Activated T-helper 1 cell treated with anti-CD3 and anti-CD28 coated beads, Interleukin-12 subunit alpha, Interleukin-12 subunit beta, Interleukin-2, Interleukin-4 antibody, amounts not matched to agents 30 ng/mL and 10 ng/mL and 1 ng/mL, durations not matched to agents 14 hours and 24 hours and 36 hours (primary cell): ENCODE results near the gene ANKRD35. TPM values are rescaled to one million over a fixed set of nuclear protein-coding genes. Genes with fewer than 3 reads are reported as not detected.

Source experiments
- DNase-seq: peaks from one replicate; pipeline ENCODE4 v3.0.0; 2021; ENCODE audit warnings: low spot score
- H3K27ac Mint-ChIP-seq: one replicate; pipeline ENCODE4 v1.8.0; 2021; ENCODE audit warnings: mild to moderate bottlenecking, mixed read lengths
- H3K27me3 Mint-ChIP-seq: one replicate; pipeline ENCODE4 v1.8.0; 2022; ENCODE audit warnings: mild to moderate bottlenecking, moderate library complexity, mixed read lengths; ENCODE audit not compliant: insufficient read depth
- H3K36me3 Mint-ChIP-seq: one replicate; pipeline ENCODE4 v1.8.0; 2021; ENCODE audit warnings: low read depth, mixed read lengths
- H3K4me1 Mint-ChIP-seq: one replicate; pipeline ENCODE4 v1.8.0; 2021; ENCODE audit warnings: low read depth, mixed read lengths
- H3K4me3 Mint-ChIP-seq: one replicate; pipeline ENCODE4 v1.8.0; 2021; ENCODE audit warnings: mild to moderate bottlenecking, moderate library complexity, mixed read lengths
- H3K9me3 Mint-ChIP-seq: one replicate; pipeline ENCODE4 v1.8.0; 2021; ENCODE audit warnings: mixed read lengths
- intact Hi-C: fragments of 100-400 bp; cut with micrococcal nuclease; formaldehyde crosslinking; loops from one replicate; pipeline ENCODE4 v1.15.1; 2024
- total RNA-seq: library from RNA; stranded (reverse); gene quantifications from 2 replicates; pipeline ENCODE4 v1.2.3, GENCODE V29; 2022

ANKRD35 gene
- total RNA-seq, 1 donor from 2014 or later: 0.52 TPM

DNA sequence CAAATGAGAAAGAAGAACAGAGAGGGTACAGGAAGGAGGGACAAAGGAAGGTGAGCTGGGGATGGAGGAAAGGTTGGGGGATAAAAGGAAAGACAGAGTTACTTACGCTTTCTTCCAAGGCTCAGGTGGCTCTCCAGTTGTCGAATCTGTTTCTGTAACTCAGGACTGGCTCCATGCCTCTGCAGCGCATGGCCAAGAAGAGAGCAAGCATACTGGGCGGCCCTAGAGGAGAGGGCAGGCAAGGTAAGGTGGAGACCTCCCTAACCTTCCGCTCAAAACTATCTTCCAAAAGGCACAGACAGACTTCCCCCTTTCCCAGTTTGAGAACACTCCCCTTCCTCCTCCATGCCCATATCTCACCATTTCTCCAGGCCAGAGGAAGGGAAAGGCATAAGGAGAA is 31.9 kb upstream of the ANKRD35 start:
- no peak for DNase-seq
- peaks cover 29% of the 10 kb centered on the region for H3K36me3 Mint-ChIP-seq
- intact Hi-C loops: no loop called here
- H3K27me3 Mint-ChIP-seq: no peaks in the 10 kb centered on the region
- H3K9me3 Mint-ChIP-seq: no peaks in the 10 kb centered on the region
- peaks cover 41% of the 10 kb centered on the region for H3K4me1 Mint-ChIP-seq
- H3K27ac Mint-ChIP-seq: peak overlapping the region; percentile 91
- H3K4me3 Mint-ChIP-seq: peak overlapping the region; percentile 88

DNA sequence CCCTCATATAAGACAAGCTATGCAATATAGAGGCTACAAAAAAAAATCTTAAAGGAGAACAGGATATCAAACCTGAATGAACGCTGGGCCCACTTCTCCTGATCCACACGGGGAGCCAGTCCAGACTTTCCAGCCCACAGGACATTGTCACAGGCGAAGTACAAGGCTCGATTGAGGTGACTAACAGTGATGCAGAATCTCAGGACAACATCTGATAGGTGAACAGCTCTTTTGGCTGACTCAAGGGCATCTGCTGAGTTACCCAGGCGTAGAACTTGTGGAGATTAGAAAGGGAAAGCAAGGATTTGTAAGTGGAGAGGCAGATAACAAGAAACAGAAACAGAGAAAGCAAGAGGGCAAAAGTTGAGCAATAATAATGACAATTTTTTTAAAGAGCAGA is 31.1 kb upstream of the ANKRD35 start:
- H3K9me3 Mint-ChIP-seq: no peaks in the 10 kb centered on the region
- peaks cover 41% of the 10 kb centered on the region for H3K4me1 Mint-ChIP-seq
- peak overlapping the region; percentile 61 for H3K27ac Mint-ChIP-seq
- no peaks in the 10 kb centered on the region for H3K27me3 Mint-ChIP-seq
- peaks cover 31% of the 10 kb centered on the region for H3K36me3 Mint-ChIP-seq
- DNase-seq: no peak
- intact Hi-C loops: no loop called here
- peak overlapping the region; percentile 88 for H3K4me3 Mint-ChIP-seq

DNA sequence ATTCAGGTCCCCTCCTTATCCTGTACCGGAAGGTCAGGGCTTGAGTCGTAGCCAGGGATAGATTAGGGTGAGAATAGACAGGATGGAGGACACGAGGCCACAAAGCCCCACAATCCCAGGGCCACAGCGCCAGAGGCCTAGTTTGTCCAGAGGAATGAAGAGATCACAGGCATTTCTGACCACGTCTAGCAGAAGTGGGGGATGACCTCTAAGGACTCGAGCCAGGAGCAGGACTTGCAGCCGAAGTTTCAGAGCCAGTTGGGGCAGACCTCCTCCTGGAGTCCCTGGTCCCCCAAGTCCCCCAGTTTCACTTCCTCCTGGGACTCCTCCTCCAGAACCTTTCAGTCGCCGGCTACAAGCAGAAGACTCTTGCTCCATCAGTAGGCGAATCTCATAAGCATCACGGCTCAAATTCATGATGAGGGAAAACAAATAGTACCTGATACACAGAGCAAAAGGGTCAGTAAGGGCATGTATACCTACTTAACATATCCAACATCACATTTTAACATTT is 26.5 kb upstream of the ANKRD35 start:
- Mint-ChIP-seq H3K27ac (no peak overlapping the region), H3K4me1 (peaks cover 17% of the 10 kb centered on the region), H3K36me3 (peaks cover 30% of the 10 kb centered on the region), H3K9me3 (no peaks in the 10 kb centered on the region), H3K27me3 (no peaks in the 10 kb centered on the region), H3K4me3 (no peak overlapping the region)
- intact Hi-C loops: no loop called here
- no peak for DNase-seq

DNA sequence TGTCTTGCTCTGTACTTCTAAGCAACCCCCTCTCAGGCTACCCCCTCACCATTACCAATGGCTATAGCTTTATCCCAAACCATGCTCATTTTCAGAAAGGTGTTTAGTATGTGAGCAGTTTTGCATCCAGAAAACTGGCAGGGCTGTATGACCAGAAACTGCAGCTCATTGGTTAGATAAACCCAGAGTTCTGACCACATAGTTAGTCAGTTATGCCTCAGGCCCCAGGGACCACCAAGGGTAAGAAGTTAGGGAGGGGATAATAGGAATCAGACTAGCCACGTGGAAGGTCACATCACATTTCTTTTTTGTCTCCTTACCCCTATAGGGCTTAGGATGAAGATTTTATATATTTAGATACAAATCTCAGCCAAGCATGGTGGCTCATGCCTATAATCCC is 23.0 kb upstream of the ANKRD35 start:
- Mint-ChIP-seq H3K4me3 (no peak overlapping the region), H3K4me1 (peaks cover 5% of the 10 kb centered on the region), H3K27me3 (no peaks in the 10 kb centered on the region), H3K27ac (no peak overlapping the region), H3K36me3 (peaks cover 13% of the 10 kb centered on the region), H3K9me3 (no peaks in the 10 kb centered on the region)
- intact Hi-C loops: no loop called here
- DNase-seq: no peak

DNA sequence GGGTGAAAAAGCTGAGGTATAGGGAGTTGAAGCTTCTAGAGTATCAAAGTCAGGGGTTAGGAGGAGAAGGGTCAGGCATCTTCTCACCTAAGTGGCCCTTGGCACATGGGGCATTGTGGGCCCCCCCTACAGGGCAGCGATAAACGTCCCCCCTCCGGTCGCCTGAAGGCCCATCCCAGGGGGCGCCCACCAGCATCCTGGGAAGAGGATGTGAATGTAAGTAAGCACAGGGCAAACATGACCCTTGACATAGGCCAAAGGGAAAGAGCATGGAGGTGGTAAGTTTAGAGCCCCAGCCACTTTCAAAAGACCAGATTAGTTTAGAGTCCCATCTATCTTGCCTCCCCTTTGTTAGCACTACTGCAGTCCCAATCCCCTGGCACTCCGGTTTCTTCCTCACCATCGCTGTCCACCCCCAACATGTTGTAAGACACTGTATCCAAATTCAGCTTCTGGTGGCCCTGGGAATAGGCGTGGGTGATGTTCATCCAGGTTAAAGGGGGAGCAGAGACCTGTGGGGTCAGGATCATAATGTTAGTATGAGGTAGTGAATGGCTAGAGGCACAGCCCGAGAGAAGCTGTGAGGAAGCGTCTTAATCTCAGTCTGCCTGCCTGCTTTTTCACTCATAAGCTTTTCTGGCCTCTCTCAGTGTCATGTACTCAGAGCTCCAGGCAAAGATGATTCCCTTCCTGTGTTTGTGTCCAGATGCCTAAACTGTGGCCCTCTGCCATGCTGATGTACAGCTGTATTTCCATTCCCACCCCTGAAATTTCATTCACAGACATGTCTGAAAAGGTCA is 21.5 kb upstream of the ANKRD35 start:
- DNase-seq: no peak
- Mint-ChIP-seq H3K4me1 (peaks cover 5% of the 10 kb centered on the region), H3K27me3 (no peaks in the 10 kb centered on the region), H3K4me3 (no peak overlapping the region), H3K36me3 (peaks cover 13% of the 10 kb centered on the region), H3K9me3 (no peaks in the 10 kb centered on the region), H3K27ac (no peak overlapping the region)
- intact Hi-C loops: no loop called here

DNA sequence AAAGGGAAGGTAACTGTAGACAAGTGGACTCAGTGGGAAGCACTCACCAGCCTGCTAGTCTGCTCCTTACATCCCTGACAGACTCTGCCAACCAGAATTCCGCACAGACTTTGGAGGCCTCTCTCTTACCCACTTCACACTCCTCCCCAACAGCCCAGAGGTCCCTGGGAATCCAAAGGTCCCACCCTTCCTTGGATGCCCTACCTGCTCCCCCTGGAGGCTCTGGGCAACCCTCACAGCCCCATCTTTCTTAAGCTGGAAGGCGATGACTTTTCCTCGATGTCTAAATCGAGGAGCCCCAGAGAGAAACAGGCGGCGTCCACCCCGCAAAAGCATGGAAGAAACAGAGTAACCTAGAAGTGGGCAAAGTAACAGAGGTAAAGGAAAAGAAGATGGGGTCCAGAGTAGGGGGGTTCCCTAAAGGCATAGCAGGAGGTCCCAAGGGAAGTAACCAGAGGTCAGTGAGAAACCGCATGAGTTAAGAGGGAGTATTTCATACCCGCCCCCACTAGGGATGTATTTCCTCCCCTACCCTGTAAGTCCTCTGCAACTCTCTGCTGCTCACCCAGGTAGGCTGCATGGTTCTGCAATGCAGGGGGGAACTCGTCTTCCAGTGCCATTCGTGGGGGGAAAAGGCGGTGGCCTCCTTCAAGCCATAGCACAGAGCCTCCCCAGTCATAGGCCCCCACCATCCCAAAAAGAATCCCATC is 15.8 kb upstream of the ANKRD35 start:
- no peaks in the 10 kb centered on the region for H3K4me1 Mint-ChIP-seq
- intact Hi-C loops: no loop called here
- DNase-seq: no peak

DNA sequence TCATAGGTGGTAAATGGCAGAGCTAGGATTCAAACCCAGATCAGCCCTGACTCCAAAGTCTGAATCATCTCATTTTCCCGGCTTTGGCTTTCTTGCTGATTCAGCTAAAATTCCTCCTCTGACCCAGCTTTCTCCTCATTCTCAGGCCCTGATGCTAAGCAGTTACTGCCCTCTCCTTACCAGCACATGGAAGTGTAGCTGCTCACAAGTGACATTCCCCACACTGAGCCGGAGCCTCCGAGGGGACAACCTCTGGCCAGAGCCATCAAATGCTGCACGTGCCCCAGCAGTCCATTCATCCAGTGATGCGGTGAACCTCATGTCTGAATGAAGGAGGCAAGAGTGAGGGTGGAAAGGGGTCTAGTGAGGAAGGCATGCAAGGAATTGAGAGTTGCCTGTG is 13.1 kb upstream of the ANKRD35 start:
- intact Hi-C loops: no loop called here
- Mint-ChIP-seq H3K36me3 (no peaks in the 10 kb centered on the region), H3K9me3 (no peaks in the 10 kb centered on the region), H3K4me3 (no peak overlapping the region), H3K4me1 (no peaks in the 10 kb centered on the region), H3K27me3 (peaks cover 4% of the 10 kb centered on the region), H3K27ac (no peak overlapping the region)
- no peak for DNase-seq

More for the DNA sequence above, 15.8 kb upstream of the ANKRD35 start:
- Mint-ChIP-seq H3K4me3 (no peak overlapping the region), H3K9me3 (no peaks in the 10 kb centered on the region), H3K27ac (no peak overlapping the region), H3K27me3 (peaks cover 3% of the 10 kb centered on the region), H3K36me3 (no peaks in the 10 kb centered on the region)

DNA sequence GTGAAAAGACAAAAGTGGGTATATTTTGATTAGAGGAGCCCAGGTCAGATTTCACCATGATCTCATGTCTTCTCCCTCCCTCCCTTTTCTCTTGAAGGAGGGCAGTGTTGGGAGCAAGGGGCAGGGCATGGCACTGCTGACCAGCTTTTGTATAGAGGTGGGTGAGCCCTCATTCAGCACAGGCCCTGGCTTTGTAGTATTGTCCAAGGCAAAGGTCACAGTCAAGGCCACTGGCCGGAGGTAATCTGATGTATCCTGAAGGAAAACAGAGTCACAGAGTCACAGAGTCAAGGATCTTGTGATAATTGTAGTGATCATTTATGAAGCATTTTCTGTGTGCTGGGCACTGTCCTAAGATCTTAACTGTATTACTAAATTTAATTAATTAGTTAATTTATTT is 12.3 kb upstream of the ANKRD35 start:
- H3K27ac Mint-ChIP-seq: no peak overlapping the region
- intact Hi-C loops: no loop called here

DNA sequence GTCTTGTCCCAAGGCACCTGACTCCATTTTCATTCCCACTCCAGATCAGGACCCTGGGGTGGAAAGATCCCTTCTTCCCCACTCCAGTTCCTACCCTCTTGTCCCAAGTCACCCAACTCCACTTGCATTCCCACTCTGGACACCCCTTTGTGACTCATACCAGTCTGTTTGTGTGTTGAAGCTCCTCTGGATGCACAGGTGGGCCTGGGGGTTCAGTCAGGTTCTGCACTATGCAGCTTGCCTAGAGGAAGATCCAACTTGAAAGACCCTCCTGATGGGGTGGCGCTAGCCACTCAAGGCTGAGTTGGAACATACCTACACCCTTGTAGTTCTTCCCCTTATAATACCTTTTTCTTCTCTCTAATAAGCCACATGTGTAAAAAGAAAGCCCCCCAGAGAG is 9.8 kb upstream of the ANKRD35 start:
- intact Hi-C loops: no loop called here
- no peak overlapping the region for H3K27ac Mint-ChIP-seq
- no peaks in the 10 kb centered on the region for H3K36me3 Mint-ChIP-seq
- H3K27me3 Mint-ChIP-seq: peaks cover 5% of the 10 kb centered on the region
- no peak for DNase-seq
- H3K9me3 Mint-ChIP-seq: no peaks in the 10 kb centered on the region
- no peaks in the 10 kb centered on the region for H3K4me1 Mint-ChIP-seq
- no peak overlapping the region for H3K4me3 Mint-ChIP-seq

More for the DNA sequence above, 12.3 kb upstream of the ANKRD35 start:
- Mint-ChIP-seq H3K4me3 (no peak overlapping the region), H3K9me3 (no peaks in the 10 kb centered on the region), H3K36me3 (no peaks in the 10 kb centered on the region), H3K27me3 (peaks cover 8% of the 10 kb centered on the region), H3K4me1 (no peaks in the 10 kb centered on the region)
- DNase-seq: no peak

DNA sequence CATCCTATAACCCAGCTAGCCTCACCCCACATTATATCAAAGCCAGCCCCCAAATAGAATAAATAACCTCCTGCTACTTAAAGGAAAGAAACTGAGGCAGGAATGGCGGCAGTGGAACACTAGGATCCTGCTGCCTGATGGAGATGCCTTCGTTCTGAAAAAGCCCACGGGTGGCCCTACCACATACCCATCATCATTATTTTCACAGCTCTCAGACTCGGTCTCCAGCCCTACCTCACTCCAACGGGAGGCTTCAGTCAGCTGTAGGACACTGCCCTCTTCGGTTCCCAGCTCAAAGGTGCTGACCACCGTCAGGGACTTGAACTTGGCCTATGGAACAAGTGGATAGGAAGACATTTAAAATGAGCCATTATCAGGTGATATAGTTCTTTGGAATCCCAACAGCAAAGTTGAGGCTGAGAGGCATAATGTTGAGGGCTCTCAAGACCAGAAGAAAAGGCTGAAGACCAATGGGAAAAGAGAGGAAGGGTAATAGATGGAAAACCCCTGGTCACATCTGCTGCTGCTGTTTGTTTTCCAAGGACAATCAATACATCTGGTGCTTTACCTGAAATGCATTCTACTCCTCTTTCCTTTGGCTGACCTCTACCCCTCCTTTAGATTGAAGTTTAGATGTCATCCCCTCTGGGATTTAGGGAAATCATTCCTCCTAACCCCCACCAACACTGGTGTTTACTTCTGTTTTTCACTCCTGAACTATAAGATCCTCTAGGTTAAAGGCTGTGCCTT is 7.8 kb upstream of the ANKRD35 start:
- intact Hi-C loops: no loop called here
- no peak overlapping the region for H3K27ac Mint-ChIP-seq
- no peak overlapping the region for H3K4me3 Mint-ChIP-seq
- no peak for DNase-seq
- no peaks in the 10 kb centered on the region for H3K9me3 Mint-ChIP-seq
- H3K27me3 Mint-ChIP-seq: peaks cover 6% of the 10 kb centered on the region
- no peaks in the 10 kb centered on the region for H3K4me1 Mint-ChIP-seq
- no peaks in the 10 kb centered on the region for H3K36me3 Mint-ChIP-seq

DNA sequence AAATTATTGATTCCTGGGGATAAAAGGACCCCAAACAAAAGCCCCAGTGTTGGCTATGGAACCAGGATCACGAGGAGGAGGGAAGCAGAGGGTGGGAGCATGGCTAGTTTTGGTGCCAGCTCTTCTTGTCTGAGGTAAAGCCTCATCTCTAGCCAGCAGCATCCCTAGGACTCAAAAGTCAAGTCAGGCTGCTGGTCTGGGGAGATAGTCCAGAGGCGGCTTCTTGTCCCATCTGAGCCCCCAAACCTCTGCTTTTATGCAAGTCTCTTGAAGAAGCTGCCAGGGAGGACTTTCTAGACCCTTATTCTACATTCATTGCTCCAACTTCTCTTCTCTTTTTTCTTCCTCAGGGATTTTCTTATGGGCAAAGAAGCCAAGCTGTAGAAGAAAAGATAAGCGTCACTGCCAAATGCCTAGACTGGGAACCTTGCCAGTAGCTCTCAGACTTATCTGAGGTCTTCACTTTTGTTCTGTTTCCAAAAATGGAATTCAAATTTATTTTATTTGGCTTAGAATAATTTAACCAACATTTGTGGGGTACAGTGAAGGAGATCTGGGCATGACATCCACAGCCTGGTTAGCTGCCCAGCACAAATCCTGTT is 6.9 kb upstream of the ANKRD35 start:
- no peak overlapping the region for H3K4me3 Mint-ChIP-seq
- H3K27me3 Mint-ChIP-seq: peaks cover 7% of the 10 kb centered on the region
- H3K4me1 Mint-ChIP-seq: no peaks in the 10 kb centered on the region
- H3K36me3 Mint-ChIP-seq: no peaks in the 10 kb centered on the region
- no peaks in the 10 kb centered on the region for H3K9me3 Mint-ChIP-seq
- DNase-seq: no peak
- H3K27ac Mint-ChIP-seq: no peak overlapping the region
- intact Hi-C loops: loop anchor here (1.0 kb wide), 3 partner anchors 8 to 120 kb away; partner anchors contain the start of gene ITGA10

DNA sequence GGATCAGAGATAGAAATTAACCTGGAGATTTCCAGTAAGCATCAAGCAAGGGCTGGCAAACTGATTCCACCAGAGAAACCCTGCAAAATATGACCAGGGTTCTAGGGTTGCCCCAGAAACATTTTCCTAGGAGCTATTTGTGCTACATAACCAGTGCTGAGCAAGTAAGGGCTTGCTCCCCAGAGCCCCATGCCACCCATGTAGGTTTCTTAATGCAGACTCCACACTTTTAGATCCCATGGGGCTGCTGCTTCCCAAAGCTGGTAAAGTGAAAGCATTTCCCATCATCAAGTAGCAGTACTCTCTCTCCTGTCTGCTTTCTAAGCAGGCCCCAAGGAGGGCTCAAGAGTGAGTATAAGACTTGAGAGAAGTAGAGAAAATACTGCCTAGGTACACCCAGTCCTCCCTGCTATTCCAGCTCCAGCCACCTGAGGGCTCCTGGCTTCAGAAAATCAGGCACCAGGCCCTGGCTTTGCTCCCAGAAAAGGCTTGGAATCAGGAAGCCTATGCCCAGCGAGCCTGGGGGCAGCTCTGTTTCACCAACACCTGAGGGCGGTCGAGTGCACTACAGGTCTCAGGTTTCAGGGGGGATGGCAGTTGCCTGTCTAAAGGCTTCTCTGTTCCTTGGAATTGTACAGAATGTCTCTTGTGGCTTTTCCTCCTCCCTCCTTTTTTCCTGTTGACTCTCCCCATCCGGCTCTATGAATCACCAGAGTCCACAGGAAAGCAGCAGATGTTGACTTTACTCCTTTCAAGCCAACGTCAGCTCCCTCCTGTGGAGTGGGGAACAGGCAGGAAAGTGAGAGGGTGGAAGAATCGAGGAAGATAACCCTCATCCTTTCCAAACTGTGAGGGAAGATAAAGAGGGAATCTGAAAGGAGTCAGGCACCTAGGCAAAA is 6.2 kb upstream of the ANKRD35 start:
- intact Hi-C loops: loop anchor here (1.0 kb wide), 3 partner anchors 8 to 120 kb away; partner anchors contain the start of gene ITGA10
- H3K9me3 Mint-ChIP-seq: no peaks in the 10 kb centered on the region
- H3K27me3 Mint-ChIP-seq: peaks cover 8% of the 10 kb centered on the region
- H3K4me3 Mint-ChIP-seq: no peak overlapping the region
- H3K36me3 Mint-ChIP-seq: no peaks in the 10 kb centered on the region
- peaks cover 2% of the 10 kb centered on the region for H3K4me1 Mint-ChIP-seq
- DNase-seq: peak; percentile 37
- no peak overlapping the region for H3K27ac Mint-ChIP-seq
